ENCODE measurements around the gene TUBB2B.

TUBB2B gene
- 0 to 1.3 (median 0.77) reads per million in 4 experiments for total RNA-seq

DNA sequence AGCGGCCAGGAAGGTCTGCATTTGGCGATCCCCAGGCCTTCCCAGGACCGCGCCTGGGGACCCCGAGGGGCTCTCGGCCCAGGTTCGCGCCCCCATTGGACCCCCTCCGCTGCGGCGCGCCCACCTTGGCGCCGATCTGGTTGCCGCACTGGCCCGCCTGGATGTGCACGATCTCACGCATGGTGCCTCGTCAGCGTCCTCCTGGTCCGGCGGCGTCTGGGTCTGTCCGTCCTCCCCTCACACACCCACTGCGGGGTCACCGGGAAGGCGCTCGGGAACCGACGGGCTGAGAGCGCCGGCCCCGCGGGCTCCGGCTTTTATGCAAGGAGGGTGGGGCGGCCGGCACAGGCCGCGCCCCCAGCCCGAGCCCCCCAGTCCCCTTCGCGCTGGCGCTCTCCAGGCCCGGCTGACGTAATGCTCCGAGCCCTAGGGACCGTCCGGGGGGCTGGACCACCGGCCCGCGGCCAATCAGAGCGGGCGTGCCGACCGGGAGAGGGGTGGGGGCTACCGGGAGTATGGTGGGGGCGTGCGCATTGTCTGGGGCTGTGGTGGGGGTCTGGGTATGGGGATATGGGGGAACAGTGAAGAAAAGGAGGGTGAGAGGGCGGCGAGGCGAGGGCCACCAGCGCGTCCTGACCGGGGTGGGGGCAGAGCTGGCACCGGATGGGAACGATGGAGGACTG lies at the start of gene TUBB2B:
TUBB2B (minus strand) TSS at position 291 of the 683 bp plus-strand sequence; CDS start at position 181, 110 bp downstream.
- no peak for DNase-seq

DNA sequence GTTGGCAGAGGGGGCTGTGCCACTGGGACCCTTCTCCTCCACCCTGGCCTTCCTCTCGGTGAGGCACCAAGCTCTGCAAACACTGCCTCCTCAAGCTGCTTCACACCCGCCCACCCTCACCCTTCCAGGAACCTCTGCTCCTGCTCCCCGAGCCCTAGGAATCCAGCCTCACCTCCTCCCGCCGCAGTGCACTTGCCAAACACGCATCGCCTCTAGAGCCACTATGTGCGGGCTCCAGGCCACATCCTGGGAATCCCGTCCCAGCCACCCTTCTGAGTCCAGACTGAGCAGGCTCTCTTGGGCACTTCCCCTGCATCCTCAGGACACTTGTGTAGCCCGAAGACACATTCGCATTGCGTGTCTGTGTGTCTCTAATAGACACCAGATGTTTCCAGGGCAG lies 49.8 kb upstream of the TUBB2B start:
- DNase-seq, result no peak

DNA sequence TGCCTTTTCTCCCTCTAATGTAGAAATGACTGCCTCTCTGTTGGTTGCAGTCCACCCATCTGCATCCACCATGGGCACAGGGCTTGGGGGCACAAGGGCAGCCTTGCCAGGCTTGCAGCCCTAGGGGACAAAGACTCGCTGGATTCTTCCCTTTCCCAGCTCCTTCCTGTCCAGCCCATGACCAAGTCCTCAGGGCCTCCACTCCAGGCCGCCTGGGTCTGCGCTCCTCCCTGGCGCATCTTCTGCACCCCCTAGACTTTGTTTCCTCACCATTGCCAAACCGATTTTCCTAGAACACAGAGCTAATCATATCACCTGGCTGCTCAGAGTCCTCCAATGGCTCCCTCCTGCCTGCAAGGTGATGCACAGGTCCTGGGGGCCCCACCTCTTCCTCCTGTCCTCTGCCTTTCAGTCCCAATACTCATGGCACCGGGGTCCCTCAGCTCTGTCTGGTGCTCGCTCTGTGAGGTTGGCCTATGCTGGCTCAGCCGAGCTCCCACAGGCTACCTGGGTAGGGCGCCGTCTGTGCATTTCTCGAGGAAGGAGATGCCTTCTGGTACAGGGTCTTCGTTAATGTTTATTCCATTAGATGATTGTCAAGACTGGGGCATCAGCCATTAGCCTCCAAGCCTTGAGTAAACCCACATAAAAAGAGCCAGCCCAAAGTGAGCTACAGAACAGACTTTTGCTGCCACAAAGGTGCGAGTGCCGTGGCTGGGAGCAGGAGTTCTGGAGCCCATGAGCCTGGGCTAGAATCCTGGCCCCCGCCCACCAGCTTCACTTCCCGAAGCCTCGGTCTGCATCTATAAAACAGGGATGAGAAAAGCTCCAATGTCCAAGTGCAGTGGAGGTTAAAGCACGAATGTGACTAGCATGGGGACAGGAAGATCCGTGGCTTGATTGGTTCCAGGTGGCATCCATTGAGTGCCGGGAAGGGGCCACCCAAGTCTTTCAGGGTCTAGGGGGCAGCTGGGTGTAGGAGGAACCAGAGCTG lies 49.0 kb upstream of the TUBB2B start:
- DNase-seq, result no peak

DNA sequence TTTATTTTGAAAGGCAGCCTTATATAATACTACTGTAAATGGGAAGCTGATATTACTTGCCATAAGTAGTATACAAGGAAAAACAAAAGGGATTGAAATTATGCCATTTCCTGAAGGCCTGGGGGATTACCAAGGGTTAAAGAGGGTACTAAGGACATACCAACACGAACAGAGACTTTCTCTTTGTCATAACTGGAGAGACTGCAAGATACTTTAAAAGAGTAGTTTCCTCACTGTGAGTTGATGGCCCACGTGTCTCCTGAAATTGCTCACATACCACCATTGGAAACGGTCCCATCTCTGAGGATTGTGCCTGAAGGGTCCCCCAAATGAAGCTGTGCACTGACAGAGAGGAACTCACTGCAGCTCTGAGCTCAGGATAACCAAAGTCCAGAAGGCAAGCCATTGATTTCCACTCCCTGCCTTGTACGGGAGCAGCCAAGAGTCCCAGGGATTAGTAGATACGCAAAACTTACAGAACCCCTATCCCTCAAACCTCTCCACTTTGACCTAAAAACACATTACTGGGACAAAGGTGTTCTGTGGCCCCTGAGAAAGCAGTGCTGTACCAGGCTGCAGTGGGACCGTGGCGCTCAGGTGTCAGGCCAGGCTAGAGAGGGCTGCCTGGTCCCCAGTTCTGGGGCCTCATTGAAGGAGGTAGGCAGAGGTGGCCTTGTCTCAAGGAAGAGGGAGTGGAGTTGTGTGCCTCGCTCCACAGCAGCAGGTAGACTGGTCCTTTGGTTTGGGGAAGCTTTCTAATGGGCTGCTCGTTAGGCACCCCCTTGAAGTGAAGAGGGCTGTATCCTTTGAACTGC lies 46.5 kb upstream of the TUBB2B start:
- no peak for DNase-seq

DNA sequence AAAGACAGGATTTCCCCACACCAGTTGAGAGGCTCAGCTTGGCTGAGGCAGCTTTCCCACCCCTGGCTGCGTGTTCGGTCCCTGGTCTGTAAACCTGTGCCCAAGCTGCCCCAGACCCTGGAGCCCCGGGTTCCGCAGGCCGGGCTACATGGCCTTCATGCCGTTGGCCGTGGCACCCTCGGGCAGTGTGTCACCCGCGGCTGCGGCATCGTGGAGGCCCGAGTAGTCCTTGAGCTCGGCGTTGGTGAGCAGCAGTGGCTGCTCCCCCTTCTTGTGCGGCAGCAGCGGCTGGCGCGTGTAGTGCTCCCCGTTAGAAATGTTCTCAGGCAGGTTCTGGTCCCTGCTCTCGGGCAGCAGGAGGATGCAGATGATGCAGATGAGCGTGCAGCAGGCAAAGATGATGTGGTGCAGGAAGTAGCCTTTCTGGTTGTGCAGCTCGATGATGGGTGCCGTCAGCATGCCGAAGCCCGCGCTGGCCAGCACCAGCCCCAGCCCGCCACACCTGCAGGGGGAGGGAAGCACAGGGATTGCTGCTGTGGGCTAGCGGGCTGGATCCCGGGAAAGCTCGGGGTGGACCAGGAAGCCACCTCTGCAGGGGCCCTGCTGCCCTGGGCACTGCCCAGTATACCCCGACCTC lies 45.6 kb upstream of the TUBB2B start:
- no peak for DNase-seq

DNA sequence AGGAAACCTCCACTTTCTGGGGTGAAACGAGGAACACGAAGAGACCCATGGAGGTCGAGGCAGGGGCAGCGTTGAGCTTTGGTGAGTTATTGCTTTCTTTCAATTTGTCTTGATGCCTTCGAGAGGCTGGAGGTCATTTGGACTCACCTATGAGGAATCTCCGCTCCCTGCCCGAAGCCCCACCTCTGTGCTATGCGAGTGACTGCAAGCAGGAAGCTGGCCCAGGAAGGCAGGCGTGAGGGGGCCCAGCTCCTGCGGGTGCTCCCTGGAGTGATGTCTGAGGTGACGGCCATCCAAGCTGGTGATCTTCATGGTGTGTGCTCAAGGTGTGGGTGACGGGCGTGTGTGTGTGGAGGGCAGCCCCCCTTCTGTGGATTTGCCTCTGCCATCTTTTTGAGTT lies 44.3 kb upstream of the TUBB2B start:
- DNase-seq, result no peak

DNA sequence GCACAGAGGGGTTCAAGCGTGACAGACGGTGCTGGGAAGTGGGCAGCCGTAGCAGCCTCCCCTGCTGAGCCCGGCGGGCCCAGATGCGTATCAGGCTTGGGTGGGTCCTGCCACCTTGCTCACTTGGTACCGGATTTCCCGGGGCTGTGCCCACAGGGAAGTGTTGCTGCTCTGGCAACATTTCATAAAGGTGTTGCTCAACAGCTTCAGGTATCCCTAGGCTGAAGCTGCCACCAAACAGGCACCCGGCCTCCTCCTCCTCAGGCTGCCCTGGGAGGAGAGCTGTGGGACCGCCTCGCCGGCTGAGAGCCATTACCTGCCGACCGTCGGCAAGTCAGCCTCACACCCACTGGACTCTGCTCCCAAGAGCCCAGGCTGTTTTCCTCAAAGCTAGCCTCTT lies 42.8 kb upstream of the TUBB2B start:
- DNase-seq, result no peak

DNA sequence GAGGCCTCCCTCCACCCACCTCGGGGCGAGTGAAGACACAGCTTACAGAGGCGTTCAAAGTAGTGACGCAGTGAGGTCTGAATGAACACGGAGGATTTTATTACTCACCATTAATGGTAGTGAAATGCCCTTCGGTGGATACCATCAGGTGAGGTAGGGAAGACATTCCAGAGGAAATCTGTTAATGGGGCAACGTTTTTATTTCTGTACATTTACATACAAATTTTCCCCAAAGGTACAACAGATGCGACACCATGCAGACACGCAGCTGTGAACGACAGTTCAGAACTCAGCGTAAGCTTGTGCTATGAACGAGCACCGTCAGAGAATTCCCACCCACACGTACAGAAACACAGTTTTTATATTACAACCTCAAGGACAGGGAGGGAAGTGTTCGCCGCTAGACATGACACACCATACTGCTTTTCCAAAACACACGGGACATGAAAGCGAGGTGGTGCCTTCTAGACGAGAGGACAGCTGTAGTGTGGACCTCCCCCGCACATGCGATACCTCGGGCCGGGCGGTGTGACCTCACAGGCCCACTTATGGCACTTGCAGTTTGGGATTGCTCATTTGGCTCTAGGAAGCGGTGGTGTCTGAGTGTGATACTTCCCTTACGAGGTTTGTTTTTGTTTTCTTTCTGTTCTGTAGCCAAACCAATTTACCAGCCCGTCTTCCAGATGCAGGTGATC lies 42.0 kb upstream of the TUBB2B start:
- DNase-seq, result no peak

DNA sequence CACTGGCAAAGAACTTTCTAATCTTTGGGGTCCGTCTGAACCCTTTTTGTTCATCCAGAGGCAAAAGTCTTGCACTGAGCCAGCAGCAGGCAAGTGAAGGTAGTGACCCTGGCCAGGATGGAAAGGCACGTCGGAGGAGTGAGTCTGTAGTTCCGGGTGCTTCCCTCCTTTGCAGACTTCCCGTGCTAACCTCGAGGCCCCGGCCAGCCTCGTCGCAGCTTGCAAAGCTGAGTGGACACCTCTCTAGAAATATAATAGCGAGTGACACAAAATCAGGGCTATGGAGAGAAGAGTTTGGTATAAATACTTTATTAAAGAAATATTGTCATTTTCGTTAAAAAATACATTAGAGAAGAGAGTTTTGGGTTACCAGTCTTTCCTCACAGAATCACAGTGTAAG lies 41.2 kb upstream of the TUBB2B start:
- DNase-seq, result no peak

DNA sequence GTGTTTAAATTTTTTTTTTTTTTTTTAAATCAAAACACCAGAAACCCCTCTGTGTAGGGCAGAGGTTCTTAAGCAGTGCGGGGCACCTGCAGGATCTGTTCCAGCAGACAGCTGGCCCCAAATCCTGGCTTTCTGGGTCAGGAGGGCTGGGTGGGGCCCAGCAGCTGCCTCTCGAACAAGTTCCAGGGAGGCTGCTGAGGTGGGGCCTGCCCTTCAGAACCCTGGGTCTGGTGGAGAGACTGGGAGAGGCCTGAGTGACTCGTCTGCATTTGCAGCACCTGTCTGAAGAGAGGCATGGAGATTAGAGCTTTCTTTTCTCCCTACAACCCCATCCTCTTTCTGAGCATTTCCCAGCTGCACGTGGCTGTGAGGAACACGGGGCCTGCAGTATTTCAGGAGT lies 39.7 kb upstream of the TUBB2B start:
- no peak for DNase-seq

DNA sequence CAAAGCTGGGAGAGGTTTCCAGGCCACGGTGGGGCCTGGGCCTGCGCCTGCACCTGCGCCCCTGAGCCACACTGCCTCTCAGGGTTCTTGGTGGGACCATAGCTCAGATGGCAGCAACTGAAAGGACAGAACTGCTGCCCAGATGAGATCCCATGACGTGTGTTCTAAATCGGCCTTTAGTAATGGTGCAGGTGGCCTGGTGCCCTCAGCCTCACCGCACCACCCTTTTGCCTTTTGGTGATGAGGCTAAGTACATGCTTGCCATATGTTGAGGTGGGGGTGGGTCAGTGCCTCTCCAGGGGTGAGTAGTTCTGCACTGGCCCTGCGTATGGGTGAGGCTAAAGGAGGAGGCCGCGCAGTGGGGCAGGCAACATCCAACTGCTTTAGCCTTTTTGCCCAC lies 38.7 kb upstream of the TUBB2B start:
- DNase-seq, result no peak

DNA sequence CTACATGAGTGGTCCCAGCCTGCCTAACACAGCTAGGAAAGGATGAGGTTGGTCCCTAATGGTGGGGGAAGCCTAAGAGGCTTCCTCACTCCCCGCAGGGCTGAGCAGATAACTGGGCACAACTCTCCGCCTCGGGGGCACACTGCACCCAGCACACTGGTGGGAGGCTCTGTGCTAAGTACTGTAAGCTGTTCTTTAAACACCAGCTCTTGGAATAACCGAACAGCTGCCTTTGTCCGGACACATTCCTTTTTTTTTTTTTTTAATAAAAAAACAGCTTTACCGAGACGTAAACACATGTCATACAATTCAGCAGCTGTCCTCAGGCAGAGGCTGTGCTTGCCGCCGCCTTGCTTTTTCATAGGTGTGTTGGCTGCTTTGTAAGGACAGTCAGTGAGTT lies 38.2 kb upstream of the TUBB2B start:
- DNase-seq, result no peak

DNA sequence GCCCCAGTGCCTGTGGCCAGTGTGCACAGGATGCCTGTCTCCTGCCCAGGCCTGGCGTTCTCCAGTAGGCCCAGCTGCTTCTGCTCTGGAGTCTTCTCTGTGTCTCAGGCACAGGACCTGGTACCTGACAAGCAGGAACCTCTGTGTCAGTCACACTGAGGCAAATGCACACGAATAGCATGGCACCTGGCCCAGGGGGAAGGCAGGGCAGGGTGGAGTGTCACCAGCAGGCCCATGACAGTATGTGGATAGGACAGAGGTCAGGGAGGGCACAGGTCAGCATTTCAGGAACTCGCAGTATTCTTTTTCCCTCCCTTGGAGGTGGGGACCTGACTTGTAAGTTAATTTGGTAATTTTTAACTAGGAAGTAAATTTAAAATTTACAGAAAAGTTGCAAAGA lies 36.9 kb upstream of the TUBB2B start:
- no peak for DNase-seq

DNA sequence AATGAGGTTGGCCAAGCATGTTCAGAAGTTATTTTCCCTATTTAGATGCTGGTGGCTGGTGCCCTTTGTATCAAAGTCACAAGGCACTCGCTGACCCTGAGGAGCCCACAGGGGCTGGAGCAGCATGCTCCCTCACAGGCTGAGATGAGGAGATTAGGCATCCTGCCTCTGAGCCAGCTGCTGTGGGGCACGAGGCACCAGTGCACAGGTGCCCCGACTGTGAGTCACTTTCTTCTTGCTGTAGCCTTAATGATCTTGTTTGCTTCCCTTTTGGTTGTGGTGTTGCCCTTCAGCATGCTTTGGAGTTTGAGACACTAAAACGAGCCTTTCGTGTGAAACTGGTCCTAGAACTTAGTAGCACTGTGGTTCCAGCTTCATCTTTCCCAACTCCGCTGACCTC lies 35.6 kb upstream of the TUBB2B start:
- no peak for DNase-seq

DNA sequence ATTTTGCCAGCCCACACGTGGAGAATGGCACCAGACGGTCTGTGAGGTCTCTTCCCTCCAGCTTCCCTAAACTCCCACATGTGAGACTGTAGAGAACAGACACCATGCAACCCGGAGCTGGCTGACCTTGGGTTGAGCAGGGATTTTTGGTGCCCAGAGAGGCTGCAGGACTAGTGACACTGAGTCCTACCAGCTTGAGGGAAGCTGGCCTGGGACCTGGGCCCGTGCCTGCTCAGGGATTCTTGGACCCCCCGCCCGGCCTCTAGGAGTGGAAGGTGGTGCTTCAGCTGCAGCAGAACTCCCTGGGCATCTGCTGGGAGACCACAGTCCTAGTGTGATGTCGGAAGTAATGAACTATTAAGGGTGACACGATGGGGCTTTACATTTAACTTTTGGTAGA lies 34.5 kb upstream of the TUBB2B start:
- no peak for DNase-seq

DNA sequence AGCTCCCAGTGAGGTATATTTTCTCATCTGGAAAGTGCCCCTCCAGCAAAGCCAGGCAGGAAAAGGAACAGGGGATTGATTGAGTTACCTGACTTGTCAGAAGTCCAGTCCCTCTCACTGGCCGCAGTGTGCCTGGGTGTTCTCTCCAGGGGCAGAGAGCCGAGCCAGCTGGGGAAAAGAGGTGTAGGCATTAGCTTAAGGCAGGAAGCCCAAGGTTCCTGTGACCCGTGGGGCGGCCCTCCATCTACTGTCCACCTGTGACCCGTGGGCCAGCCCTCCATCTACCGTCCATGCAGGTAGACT lies 34.0 kb upstream of the TUBB2B start:
- DNase-seq, result no peak

DNA sequence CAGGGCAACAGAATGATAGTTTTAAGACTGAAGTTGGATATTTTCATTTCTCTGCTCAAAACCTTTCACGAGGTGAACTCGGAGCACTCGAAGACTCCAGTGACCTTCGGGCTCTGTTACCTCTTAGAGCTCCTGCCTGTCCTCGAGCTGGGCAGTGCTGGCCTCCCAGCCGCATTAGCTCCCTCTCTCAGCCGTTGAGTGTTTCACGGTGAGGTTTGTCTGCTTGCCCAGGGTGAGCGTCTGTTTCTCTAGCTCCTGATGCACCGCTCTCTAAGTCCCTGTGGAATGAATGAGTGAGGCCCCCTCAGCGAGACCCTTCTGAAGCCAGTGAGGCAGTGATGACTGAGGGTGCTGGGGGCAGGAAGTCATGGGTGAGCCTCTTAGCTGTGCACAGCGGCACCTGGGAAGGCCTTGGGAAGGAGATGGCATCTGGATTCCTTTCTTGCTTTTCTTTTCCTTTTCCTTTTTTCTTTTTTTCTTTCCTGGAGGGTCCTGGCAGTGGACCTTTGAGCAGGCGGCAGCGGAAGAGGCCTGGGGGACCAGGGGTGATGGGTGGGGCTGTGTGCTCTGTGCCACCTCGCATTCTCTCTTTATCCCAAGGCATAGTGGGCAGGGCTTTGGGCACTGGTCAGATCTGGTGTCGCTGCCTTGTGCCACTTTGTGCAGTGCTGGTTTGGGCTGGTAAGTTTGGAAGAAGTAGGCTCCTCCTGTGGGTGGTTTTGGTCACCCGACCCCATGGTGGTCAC lies 33.5 kb upstream of the TUBB2B start:
- no peak for DNase-seq

DNA sequence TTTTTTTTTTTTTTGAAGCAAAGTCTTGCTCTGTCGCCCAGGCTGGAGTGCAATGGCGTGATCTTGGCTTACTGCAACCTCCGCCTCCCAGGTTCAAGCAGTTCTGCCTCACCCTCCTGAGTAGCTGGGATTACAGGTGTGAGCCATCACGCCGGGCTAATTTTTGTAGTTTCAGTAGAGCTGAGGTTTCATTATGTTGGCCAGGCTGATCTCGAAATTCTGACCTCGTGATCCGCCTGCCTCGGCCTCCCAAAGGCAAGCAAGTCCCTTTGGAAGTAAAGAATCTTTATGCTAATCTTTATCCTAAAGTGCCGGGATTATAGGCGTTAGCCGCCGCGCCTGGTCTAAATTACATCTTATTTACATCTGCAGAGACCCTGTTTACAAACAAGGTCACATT lies 32.8 kb upstream of the TUBB2B start:
- no peak for DNase-seq

DNA sequence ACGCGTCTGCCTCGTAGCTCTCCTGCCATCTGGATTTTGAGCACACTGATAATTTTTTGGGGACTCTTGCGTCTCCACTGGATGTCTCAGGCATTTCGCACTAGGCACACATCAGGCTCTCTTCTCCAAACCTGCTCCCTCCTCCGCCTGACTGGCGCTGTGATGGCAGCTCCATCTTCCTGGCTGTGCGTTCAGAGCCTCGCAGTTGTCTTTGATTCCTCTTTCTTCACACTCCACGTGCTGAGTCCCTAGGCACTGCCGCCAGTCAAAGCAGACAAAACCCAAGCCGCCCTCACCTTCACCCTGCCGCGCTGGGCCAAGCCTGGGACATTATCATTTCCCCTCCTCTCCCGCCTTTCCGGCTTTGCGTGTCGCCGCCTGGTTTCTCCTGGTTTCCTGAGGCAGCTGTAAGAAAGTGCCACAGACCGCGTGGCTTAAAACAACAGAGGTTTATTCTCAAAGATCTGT lies 32.1 kb upstream of the TUBB2B start:
- DNase-seq, result no peak

DNA sequence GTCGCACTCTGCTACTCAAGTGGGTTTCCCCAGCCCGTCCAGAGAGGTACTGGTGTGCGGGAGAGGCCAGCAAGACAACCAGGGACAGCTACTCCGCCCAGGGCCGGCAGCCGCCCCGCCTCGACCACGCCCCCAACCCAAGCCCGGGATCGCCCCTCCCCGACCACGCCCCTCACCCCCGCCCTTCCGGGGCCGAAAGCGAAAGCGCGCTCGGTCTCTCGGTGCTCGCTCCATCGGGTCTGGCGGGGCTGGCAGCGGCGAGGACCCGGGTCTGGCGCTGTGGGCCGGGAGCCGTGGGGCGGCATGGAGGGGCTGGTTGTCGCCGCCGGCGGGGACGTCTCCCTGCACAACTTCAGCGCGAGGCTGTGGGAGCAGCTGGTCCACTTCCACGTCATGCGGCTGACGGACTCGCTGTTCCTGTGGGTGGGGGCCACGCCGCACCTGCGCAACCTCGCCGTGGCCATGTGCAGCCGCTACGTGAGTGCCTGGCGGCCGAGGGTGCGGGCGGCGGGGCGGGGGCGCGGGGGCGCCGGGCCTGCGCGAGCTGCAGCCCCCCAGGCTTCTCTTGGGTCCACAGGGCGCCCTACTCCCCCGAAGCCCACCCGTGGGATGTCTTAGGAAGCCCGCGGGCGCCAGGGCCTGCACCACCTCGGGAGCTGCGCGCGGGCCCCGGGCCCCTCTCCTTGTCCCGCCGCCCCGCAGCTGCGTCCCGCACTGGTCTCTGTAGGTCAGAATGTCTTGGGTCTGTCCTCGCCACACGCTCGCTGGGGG lies 31.5 kb upstream of the TUBB2B start, which contains the start of gene PSMG4:
PSMG4 (plus strand) TSS at position 228 of the 771 bp plus-strand sequence; CDS start at position 304, 76 bp downstream.
- peak; percentile 89 for DNase-seq
